HEK293T (cell line): ENCODE measurements around the gene PPIL1.

Source experiments
- ELF4 ChIP-seq: fragments of 450-650 bp; IDR thresholded peaks from 2 replicates; pipeline ENCODE4 v1.6.1; 2017; ENCODE audit warnings: antibody characterized with exemption
- FOXA1 ChIP-seq: fragments of 450-650 bp; IDR thresholded peaks from 2 replicates; pipeline ENCODE4 v1.6.1; 2016; ENCODE audit warnings: mild to moderate bottlenecking
- NFRKB ChIP-seq: fragments of 450-650 bp; IDR thresholded peaks from 2 replicates; pipeline ENCODE4 v1.6.1; 2016; ENCODE audit warnings: mild to moderate bottlenecking, moderate library complexity
- SUZ12 ChIP-seq: fragments of 450-650 bp; IDR thresholded peaks from 2 replicates; pipeline ENCODE4 v1.6.1; 2016; ENCODE audit warnings: mild to moderate bottlenecking
- TF ChIP-seq, protein P1 (sequence below): fragments of 450-650 bp; IDR thresholded peaks from 2 replicates; pipeline ENCODE4 v1.6.1; 2016

DNA sequence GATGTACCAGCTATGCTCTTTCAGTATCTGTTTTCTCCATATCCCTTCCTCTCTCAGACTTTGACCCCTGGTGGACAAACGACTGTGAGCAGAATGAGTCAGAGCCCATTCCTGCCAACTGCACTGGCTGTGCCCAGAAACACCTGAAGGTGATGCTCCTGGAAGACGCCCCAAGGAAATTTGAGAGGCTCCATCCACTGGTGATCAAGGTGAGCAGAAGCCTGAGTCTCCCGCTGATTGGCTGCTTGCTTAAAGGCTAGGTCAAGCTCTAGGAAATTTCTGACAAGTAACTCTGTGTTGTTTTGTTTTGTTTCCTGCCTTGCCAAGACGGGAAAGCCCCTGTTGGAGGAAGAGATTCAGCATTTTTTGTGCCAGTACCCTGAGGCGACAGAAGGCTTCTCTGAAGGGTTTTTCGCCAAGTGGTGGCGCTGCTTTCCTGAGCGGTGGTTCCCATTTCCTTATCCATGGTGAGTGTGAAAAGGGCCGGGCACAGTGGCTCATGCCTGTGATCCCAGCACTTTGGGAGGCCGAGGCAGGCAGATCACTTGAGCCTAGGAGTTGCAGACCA, 39.7 kb upstream of the PPIL1 start:
- TF ChIP-seq ELF4 = no peak
- TF ChIP-seq FOXA1 = no peak
- TF ChIP-seq SUZ12 = no peak
- no peak for TF ChIP-seq NFRKB
- TF ChIP-seq, protein P1, sequence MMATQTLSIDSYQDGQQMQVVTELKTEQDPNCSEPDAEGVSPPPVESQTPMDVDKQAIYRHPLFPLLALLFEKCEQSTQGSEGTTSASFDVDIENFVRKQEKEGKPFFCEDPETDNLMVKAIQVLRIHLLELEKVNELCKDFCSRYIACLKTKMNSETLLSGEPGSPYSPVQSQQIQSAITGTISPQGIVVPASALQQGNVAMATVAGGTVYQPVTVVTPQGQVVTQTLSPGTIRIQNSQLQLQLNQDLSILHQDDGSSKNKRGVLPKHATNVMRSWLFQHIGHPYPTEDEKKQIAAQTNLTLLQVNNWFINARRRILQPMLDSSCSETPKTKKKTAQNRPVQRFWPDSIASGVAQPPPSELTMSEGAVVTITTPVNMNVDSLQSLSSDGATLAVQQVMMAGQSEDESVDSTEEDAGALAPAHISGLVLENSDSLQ = no peak
